Body of pancreas (tissue), 4 donors: ENCODE results near the gene TGM5.

Source experiments
- POLR2A ChIP-seq, 3 donors: fragments of 450-650 bp; IDR thresholded peaks; one replicate each; pipeline ENCODE4 v1.6.1; 2016; ENCODE audit warnings: antibody characterized with exemption in 3 of 3, mild to moderate bottlenecking in 2 of 3
- TF ChIP-seq, protein P1 (sequence below), 7 experiments: fragments of 450-650 bp in 4 of 7; fragments of 200-600 bp in 3 of 7; sonication (generic) in 3 of 7; IDR thresholded peaks; one replicate each; pipeline ENCODE4 v1.5.1; 2016 to 2019; ENCODE audit warnings: antibody characterized with exemption in 7 of 7

GRCh38 chr15:43277231-43277823, 10.6 kb upstream of the TGM5 start:
- TF ChIP-seq, protein P1, sequence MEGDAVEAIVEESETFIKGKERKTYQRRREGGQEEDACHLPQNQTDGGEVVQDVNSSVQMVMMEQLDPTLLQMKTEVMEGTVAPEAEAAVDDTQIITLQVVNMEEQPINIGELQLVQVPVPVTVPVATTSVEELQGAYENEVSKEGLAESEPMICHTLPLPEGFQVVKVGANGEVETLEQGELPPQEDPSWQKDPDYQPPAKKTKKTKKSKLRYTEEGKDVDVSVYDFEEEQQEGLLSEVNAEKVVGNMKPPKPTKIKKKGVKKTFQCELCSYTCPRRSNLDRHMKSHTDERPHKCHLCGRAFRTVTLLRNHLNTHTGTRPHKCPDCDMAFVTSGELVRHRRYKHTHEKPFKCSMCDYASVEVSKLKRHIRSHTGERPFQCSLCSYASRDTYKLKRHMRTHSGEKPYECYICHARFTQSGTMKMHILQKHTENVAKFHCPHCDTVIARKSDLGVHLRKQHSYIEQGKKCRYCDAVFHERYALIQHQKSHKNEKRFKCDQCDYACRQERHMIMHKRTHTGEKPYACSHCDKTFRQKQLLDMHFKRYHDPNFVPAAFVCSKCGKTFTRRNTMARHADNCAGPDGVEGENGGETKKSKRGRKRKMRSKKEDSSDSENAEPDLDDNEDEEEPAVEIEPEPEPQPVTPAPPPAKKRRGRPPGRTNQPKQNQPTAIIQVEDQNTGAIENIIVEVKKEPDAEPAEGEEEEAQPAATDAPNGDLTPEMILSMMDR (IDR thresholded peaks at IDR 0.05), result no peak
- TF ChIP-seq POLR2A (IDR thresholded peaks at IDR 0.05), result no peak
